Sigmoid colon (tissue), 7 donors: ENCODE data around the gene DEPDC4. TPM values are rescaled to one million over a fixed set of nuclear protein-coding genes. Genes with fewer than 3 reads are reported as not detected.

Experiments used
- DNase-seq: peaks from one replicate; pipeline ENCODE4 v3.0.0-alpha.2; 2019
- H3K27ac ChIP-seq, 4 donors: fragments of 200-600 bp; sonication (generic); one replicate each; pipeline ENCODE4 v1.5.1; 2016 to 2019; ENCODE audit warnings: mild to moderate bottlenecking in 1 of 4
- H3K27me3 ChIP-seq, 3 donors: fragments of 200-600 bp; sonication (generic); one replicate each; pipeline ENCODE4 v1.5.1; 2019; ENCODE audit warnings: mild to moderate bottlenecking in 1 of 3
- H3K36me3 ChIP-seq, 4 donors: fragments of 200-600 bp; sonication (generic); one replicate each; pipeline ENCODE4 v1.5.1; 2016 to 2019
- H3K4me1 ChIP-seq, 4 donors: fragments of 200-600 bp; sonication (generic); one replicate each; pipeline ENCODE4 v1.5.1; 2017 to 2019
- H3K4me3 ChIP-seq, 4 donors: fragments of 200-600 bp; sonication (generic); one replicate each; pipeline ENCODE4 v1.5.1; 2017 to 2019; ENCODE audit warnings: mild to moderate bottlenecking in 2 of 4, moderate library complexity in 1 of 4
- H3K9me3 ChIP-seq, 4 donors: fragments of 200-600 bp in 3 of 4; sonication (generic) in 3 of 4; one replicate each; pipeline versions ENCODE4 v1.5.1 to v1.6.1; 2013 to 2019
- CTCF ChIP-seq, 4 experiments: fragments of 450-650 bp in 3 of 4; fragments of 200-600 bp in 1 of 4; IDR thresholded peaks; one replicate each; pipeline ENCODE4 v1.5.1; 2016 to 2019; ENCODE audit warnings: antibody characterized with exemption in 4 of 4, mild to moderate bottlenecking in 3 of 4, moderate library complexity in 2 of 4
- EP300 ChIP-seq, 4 donors: sonication (generic); formaldehyde crosslinking; IDR thresholded peaks; one replicate each; pipeline ENCODE4 v1.6.1; 2017; ENCODE audit warnings: antibody characterized with exemption in 4 of 4
- POLR2A ChIP-seq, 2 donors: fragments of 450-650 bp; IDR thresholded peaks; one replicate each; pipeline ENCODE4 v1.6.1; 2016; ENCODE audit warnings: antibody characterized with exemption in 2 of 2, mild to moderate bottlenecking in 2 of 2, moderate library complexity in 2 of 2
- POLR2AphosphoS5 ChIP-seq, 4 donors: sonication (generic); formaldehyde crosslinking; IDR thresholded peaks; one replicate each; pipeline ENCODE4 v1.6.1; 2017; ENCODE audit warnings: antibody characterized with exemption in 4 of 4
- WGBS, 2 donors: extraction: QIAGEN DNeasy Blood & Tissue Kit; methylation state at CpG; one replicate each; pipeline ENCODE4 v1.1.7; 2013; 5-methylcytosine and 5-hydroxymethylcytosine counted together
- intact Hi-C: fragments of 100-400 bp; cut with DNase I; formaldehyde crosslinking; loops from one replicate; pipeline ENCODE4 v1.15.1; 2023
- polyA plus RNA-seq, 3 donors: library from polyadenylated mRNA; stranded (reverse); fragments of 200-250 nt; gene quantifications; one replicate each; pipeline ENCODE4 v1.2.3, GENCODE V29; 2013
- total RNA-seq, 4 donors: library from RNA; depleted of rRNA; stranded (reverse); fragments of >200 nt; gene quantifications; one replicate each; pipeline ENCODE4 v1.1.0, GENCODE V29; 2016
- donor health status: healthy with polysubstance abuse.
- donor health status: Bipolar disorder and iron deficiency.
- donor health status: healthy.

Gene DEPDC4
- total and polyA plus RNA-seq, 7 donors = 0.60 to 1.2 (median 0.95) TPM; not detected in 3

- Histone ChIP-seq H3K27me3 (no peaks in the 10 kb centered on the region), H3K36me3 (no peaks in the 10 kb centered on the region), H3K4me1 (peaks cover 0 to 30% (median 18%) of the 10 kb centered on the region in 4 donors), H3K9me3 (no peaks in the 10 kb centered on the region), H3K4me3 (no peak overlapping the region), H3K27ac (no peak overlapping the region)
- TF ChIP-seq POLR2A (IDR thresholded peaks at IDR 0.05) (no peak), EP300 (IDR thresholded peaks at IDR 0.05) (no peak), POLR2AphosphoS5 (IDR thresholded peaks at IDR 0.05) (no peak), CTCF (IDR thresholded peaks at IDR 0.05) (no peak)
- intact Hi-C loops = no loop called here
- DNase-seq = no peak
- WGBS, 2 donors = 85 to 95% methylated on average over 4 of the region's 4 CpGs
Measured at GRCh38 chr12:100273782-100274181, 6.9 kb upstream of the DEPDC4 start.

- Histone ChIP-seq H3K36me3 (no peaks in the 10 kb centered on the region), H3K27me3 (no peaks in the 10 kb centered on the region), H3K4me3 (peak overlapping the region in 2 of 4 donors; percentile 86 to 99), H3K4me1 (peaks cover 0 to 44% (median 30%) of the 10 kb centered on the region in 4 donors), H3K9me3 (no peaks in the 10 kb centered on the region), H3K27ac (peak overlapping the region; percentile 94 to 99 (median 98))
- 20 to 60% methylated on average over 5 of the region's 5 CpGs for WGBS, 2 donors
- TF ChIP-seq POLR2A (IDR thresholded peaks at IDR 0.05) (no peak), CTCF (IDR thresholded peaks at IDR 0.05) (no peak), POLR2AphosphoS5 (IDR thresholded peaks at IDR 0.05) (no peak), EP300 (IDR thresholded peaks at IDR 0.05) (no peak)
- DNase-seq = no peak
- intact Hi-C loops = no loop called here
Measured at GRCh38 chr12:100268835-100269564, 2.1 kb upstream of the DEPDC4 start.

GRCh38 chr12:100267603-100268281, 863 bp upstream of the DEPDC4 start:
- Histone ChIP-seq H3K36me3 (no peaks in the 10 kb centered on the region), H3K4me3 (peak overlapping the region; percentile 80 to 99 (median 92)), H3K27me3 (no peaks in the 10 kb centered on the region), H3K27ac (peak overlapping the region; percentile 94 to 99 (median 98)), H3K4me1 (peaks cover 0 to 44% (median 30%) of the 10 kb centered on the region in 4 donors), H3K9me3 (no peaks in the 10 kb centered on the region)
- TF ChIP-seq POLR2A (IDR thresholded peaks at IDR 0.05) = no peak
- no peak for TF ChIP-seq POLR2AphosphoS5 (IDR thresholded peaks at IDR 0.05)
- TF ChIP-seq CTCF (IDR thresholded peaks at IDR 0.05) = no peak
- no peak for TF ChIP-seq EP300 (IDR thresholded peaks at IDR 0.05)
- intact Hi-C loops = loop anchor here (2.0 kb wide), 3 partner anchors 67 to 305 kb away; partner anchors contain the start of genes ACTR6, BLTP3B and GAS2L3
- 1% methylated on average over 33 of the region's 33 CpGs for WGBS, 2 donors
- no peak for DNase-seq

GRCh38 chr12:100266585-100266834, 369 bp downstream of the DEPDC4 start:
- intact Hi-C loops = loop anchor here (2.0 kb wide), 3 partner anchors 66 to 306 kb away; partner anchors contain the start of genes ACTR6, BLTP3B and GAS2L3

More at GRCh38 chr12:100266585-100266834, 369 bp downstream of the DEPDC4 start:
- H3K27ac ChIP-seq = peak overlapping the region; percentile 94 to 99 (median 98)
- TF ChIP-seq POLR2AphosphoS5 (IDR thresholded peaks at IDR 0.05) = no peak
- no peak for TF ChIP-seq CTCF (IDR thresholded peaks at IDR 0.05)
- TF ChIP-seq POLR2A (IDR thresholded peaks at IDR 0.05) = no peak
- no peak for TF ChIP-seq EP300 (IDR thresholded peaks at IDR 0.05)
- no peaks in the 10 kb centered on the region for H3K9me3 ChIP-seq
- no peaks in the 10 kb centered on the region for H3K27me3 ChIP-seq
- whole genome bisulfite sequencing, 2 donors = 1 to 2% methylated on average over 6 of the region's 6 CpGs
- peaks cover 0 to 37% (median 27%) of the 10 kb centered on the region in 4 donors for H3K4me1 ChIP-seq
- peak overlapping the region; percentile 80 to 99 (median 92) for H3K4me3 ChIP-seq
- DNase-seq = peak; percentile 95
- no peaks in the 10 kb centered on the region for H3K36me3 ChIP-seq
